AG04449 (cell line): ENCODE measurements around the gene RAB24.
"Not testable (repeated sequence)": the region's sequence is repeated elsewhere in the genome, so short reads cannot be mapped to it uniquely, and the experiment has no call there.

Experiments used
- CTCF ChIA-PET: fragments of 350-600 bp; formaldehyde crosslinking; extraction: SDS; loops from one replicate; lab custom pipeline; 2021; ENCODE audit warnings: antibody characterized with exemption; lab: Yijun Ruan, JAX
- POLR2A ChIA-PET: fragments of 400-600, 350-600 bp; formaldehyde crosslinking; extraction: SDS; loops from one replicate; lab custom pipeline; 2020; ENCODE audit warnings: antibody characterized with exemption, inconsistent platforms; lab: Yijun Ruan, JAX
- DNase-seq: peaks from one replicate; pipeline ENCODE4 v3.0.0-alpha.2; 2010; ENCODE audit warnings: low read depth, low spot score
- H3K4me3 ChIP-seq: 2 replicates; pipeline ENCODE4 v1.5.1; 2011; ENCODE audit warnings: low read depth, mild to moderate bottlenecking, control low read depth, low read length
- CTCF ChIP-seq: IDR thresholded peaks from one replicate; pipeline ENCODE4 v1.5.1; 2011; ENCODE audit warnings: mild to moderate bottlenecking, moderate library complexity, low read length, control low read depth, inconsistent platforms; ENCODE audit not compliant: insufficient read depth; ENCODE audit errors: missing control alignments

Gene RAB24

GRCh38 chr5:177306674-177307543, 3.4 kb upstream of the RAB24 start:
- no peak for DNase-seq
- no peak for TF ChIP-seq CTCF
- no peak overlapping the region for H3K4me3 ChIP-seq
- ChIA-PET CTCF (interaction anchor here (1.2 to 17.1 kb wide), 6 partner anchors 9 to 194 kb away, joined by 3 to 261 read pairs (median 37); partner anchors contain the start of genes LMAN2 and PRR7), POLR2A (no interaction called here)

- DNase-seq, H3K4me3 ChIP-seq: not testable (repeated sequence)
- ChIA-PET POLR2A (interaction anchor here (0.6 kb wide), 1 partner anchor 93 kb away, joined by 3 read pairs; no protein-coding TSS in a partner anchor), CTCF (interaction anchor here (1.2 to 17.1 kb wide), 2 partner anchors 146 to 191 kb away, joined by 5 to 261 read pairs; partner anchors contain the start of gene PRR7)
Measured at GRCh38 chr5:177306103-177306640, 2.7 kb upstream of the RAB24 start.

- CTCF ChIA-PET = interaction anchor here (1.2 to 9.6 kb wide), 2 partner anchors 67 to 191 kb away, joined by 3 to 112 read pairs; no protein-coding TSS in a partner anchor
- POLR2A ChIA-PET = interaction anchor here (0.5 kb wide), 1 partner anchor 24 kb away, joined by 3 read pairs; no protein-coding TSS in a partner anchor
- H3K4me3 ChIP-seq = peak overlapping the region; percentile 96
- TF ChIP-seq CTCF = no peak
- DNase-seq = no peak
Measured at GRCh38 chr5:177304392-177305119, 1.0 kb upstream of the RAB24 start.

- ChIA-PET CTCF (interaction anchor here (1.2 to 9.6 kb wide), 3 partner anchors 10 to 190 kb away, joined by 3 to 112 read pairs (median 4); no protein-coding TSS in a partner anchor), POLR2A (interaction anchor here (0.5 to 1.1 kb wide), 2 partner anchors 151 to 157 kb away, joined by 3 read pairs; no protein-coding TSS in a partner anchor)
- H3K4me3 ChIP-seq = peak overlapping the region; percentile 96
- no peak for DNase-seq
- no peak for TF ChIP-seq CTCF
Measured at GRCh38 chr5:177303925-177304391, 439 bp upstream of the RAB24 start.

- CTCF ChIA-PET = interaction anchor here (0.9 to 9.6 kb wide), 7 partner anchors 8 to 642 kb away, joined by 3 to 112 read pairs (median 7); partner anchors contain the start of gene MXD3
- POLR2A ChIA-PET = no interaction called here
- no peak for DNase-seq
- peak; percentile 2 for TF ChIP-seq CTCF
- H3K4me3 ChIP-seq = peak overlapping the region; percentile 96
Measured at GRCh38 chr5:177302354-177303110, 987 bp downstream of the RAB24 start.
